C4-2B (cell line): ENCODE measurements around the gene SF3A1.

ENCODE experiments used
- H3K27ac ChIP-seq: fragments of 450-650 bp; 2 replicates; pipeline ENCODE4 v1.5.1; 2017
- ZFX ChIP-seq: fragments of 450-650 bp; IDR thresholded peaks from 2 replicates; pipeline ENCODE4 v1.6.1; 2017
- TF ChIP-seq, protein P1 (sequence below): fragments of 450-650 bp; conservative IDR thresholded peaks from 2 replicates; pipeline ENCODE4 v1.5.1; 2017; ENCODE audit warnings: mild to moderate bottlenecking

SF3A1 gene

GRCh38 chr22:30293026-30293425 lies 63.7 kb downstream of the SF3A1 start:
- no peak overlapping the region for H3K27ac ChIP-seq
- TF ChIP-seq, protein P1, sequence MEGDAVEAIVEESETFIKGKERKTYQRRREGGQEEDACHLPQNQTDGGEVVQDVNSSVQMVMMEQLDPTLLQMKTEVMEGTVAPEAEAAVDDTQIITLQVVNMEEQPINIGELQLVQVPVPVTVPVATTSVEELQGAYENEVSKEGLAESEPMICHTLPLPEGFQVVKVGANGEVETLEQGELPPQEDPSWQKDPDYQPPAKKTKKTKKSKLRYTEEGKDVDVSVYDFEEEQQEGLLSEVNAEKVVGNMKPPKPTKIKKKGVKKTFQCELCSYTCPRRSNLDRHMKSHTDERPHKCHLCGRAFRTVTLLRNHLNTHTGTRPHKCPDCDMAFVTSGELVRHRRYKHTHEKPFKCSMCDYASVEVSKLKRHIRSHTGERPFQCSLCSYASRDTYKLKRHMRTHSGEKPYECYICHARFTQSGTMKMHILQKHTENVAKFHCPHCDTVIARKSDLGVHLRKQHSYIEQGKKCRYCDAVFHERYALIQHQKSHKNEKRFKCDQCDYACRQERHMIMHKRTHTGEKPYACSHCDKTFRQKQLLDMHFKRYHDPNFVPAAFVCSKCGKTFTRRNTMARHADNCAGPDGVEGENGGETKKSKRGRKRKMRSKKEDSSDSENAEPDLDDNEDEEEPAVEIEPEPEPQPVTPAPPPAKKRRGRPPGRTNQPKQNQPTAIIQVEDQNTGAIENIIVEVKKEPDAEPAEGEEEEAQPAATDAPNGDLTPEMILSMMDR, result no peak
- TF ChIP-seq ZFX, result no peak

GRCh38 chr22:30292069-30292970 lies 64.4 kb downstream of the SF3A1 start:
- no peak for TF ChIP-seq ZFX
- TF ChIP-seq, protein P1, result no peak
- H3K27ac ChIP-seq, result peak overlapping the region; percentile 77

GRCh38 chr22:30291058-30291892 lies 65.4 kb downstream of the SF3A1 start:
- TF ChIP-seq, protein P1, result no peak
- no peak for TF ChIP-seq ZFX
- H3K27ac ChIP-seq, result peak overlapping the region; percentile 77

DNA sequence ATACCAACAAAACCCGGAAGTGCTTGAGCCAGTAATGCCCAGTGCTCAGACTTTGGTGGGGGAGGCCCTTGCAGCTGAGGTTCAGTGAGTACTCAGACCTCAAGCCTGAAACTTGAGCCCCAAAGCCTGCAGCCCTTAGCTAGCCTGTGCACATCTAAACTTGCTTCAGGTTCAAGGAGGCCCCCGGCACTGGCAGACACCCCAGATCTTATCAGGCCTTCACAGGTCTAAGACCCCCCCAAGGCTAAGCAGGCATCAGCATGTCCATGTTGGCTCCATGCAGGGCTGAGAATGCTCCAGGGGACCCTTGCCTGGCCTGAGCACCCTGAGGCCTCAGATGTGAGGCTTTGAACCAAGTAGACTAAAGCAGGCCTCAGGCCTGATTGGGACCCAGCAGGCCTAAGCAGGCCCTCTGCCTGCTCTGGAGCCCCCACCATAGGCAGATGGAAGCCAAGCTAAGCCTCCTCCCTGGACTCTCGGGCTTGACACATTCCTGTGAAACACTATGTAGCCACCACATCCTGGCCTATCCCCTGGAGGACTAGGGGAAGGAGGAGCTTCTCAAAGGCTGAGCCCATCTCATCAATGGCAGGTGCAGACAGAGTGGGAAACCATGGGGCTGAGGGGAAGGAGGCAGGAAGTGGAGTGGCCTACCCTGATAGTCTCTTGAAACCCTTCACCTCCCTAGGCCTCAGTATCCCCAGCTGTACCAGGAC lies 66.2 kb downstream of the SF3A1 start:
- TF ChIP-seq, protein P1, result no peak
- TF ChIP-seq ZFX, result peak; percentile 65; the same call in 1 of the 2 replicates
- H3K27ac ChIP-seq, result peak overlapping the region; percentile 77

DNA sequence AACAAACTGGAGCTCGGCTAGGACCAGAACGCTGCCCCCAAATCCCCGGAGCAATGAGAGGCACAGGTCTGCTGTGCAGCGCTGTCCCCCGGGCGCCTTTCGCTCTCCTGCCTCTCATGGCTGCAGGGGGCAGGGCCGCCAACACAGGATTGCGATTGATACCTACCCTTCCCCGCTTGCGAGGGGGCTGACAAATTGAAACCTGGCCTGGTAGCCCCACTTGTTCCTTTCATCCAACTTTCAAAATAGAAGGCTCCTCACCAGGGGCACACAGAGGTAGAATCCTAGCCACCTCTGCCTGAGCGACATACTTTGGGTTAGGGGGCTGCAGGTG lies 66.7 kb downstream of the SF3A1 start:
- peak overlapping the region; percentile 77 for H3K27ac ChIP-seq
- TF ChIP-seq, protein P1, result no peak
- no peak for TF ChIP-seq ZFX

- peak; percentile 34; the same call in 1 of the 2 replicates for TF ChIP-seq ZFX
- TF ChIP-seq, protein P1, result no peak
- peak within 1 kb of the TSS; percentile 77 for H3K27ac ChIP-seq
Measured at GRCh38 chr22:30289141-30289979, 67.3 kb downstream of the SF3A1 start, which contains the start of gene CASTOR1. Gene CASTOR1 (minus strand): TSS chr22:30289505. CDS start chr22:30289497, 8 bp downstream.
